SK-N-SH treated with all-trans-retinoic acid at 6 μM for 48 hours (cell line): ENCODE results near the gene C12orf50.

Source experiments
- ATAC-seq: fragments of 200-7000 bp; cut with Tn5 transposase; 3 replicates; pipeline ENCODE4 v1.9.1; 2020; ENCODE audit warnings: mild to moderate bottlenecking, moderate library complexity
- CSDC2 ChIP-seq: fragments of 250-450 bp; sonication (Bioruptor Pico); IDR thresholded peaks from 2 replicates; pipeline ENCODE4 v1.5.0; 2020; ENCODE audit warnings: mild to moderate bottlenecking, moderate library complexity
- ESRRG ChIP-seq: fragments of 250-450 bp; sonication (Bioruptor Pico); IDR thresholded peaks from 2 replicates; pipeline ENCODE4 v1.6.1; 2021; ENCODE audit warnings: mild to moderate bottlenecking
- ISL1 ChIP-seq: fragments of 250-450 bp; sonication (Bioruptor Pico); IDR thresholded peaks from 2 replicates; pipeline ENCODE4 v2.1.2; 2022; ENCODE audit warnings: mild to moderate bottlenecking, moderate library complexity
- OSR1 ChIP-seq: fragments of 250-450 bp; sonication (Bioruptor Pico); IDR thresholded peaks from 2 replicates; pipeline ENCODE4 v1.8.0; 2022; ENCODE audit warnings: moderate library complexity, mild to moderate bottlenecking, inconsistent platforms
- PPARA ChIP-seq: fragments of 250-450 bp; sonication (Bioruptor Pico); IDR thresholded peaks from 2 replicates; pipeline ENCODE4 v1.5.0; 2020; ENCODE audit warnings: mild to moderate bottlenecking, borderline replicate concordance
- RARB ChIP-seq: fragments of 250-450 bp; sonication (Bioruptor Pico); IDR thresholded peaks from 2 replicates; pipeline ENCODE4 v1.8.0; 2021; ENCODE audit warnings: mild to moderate bottlenecking, moderate library complexity
- SNAI2 ChIP-seq: fragments of 250-450 bp; sonication (Bioruptor Pico); IDR thresholded peaks from 2 replicates; pipeline ENCODE4 v1.5.0; 2020; ENCODE audit warnings: mild to moderate bottlenecking, moderate library complexity
- TCF4 ChIP-seq: fragments of 250-450 bp; sonication (Bioruptor Pico); IDR thresholded peaks from 2 replicates; pipeline ENCODE4 v1.8.0; 2021; ENCODE audit warnings: mild to moderate bottlenecking, moderate library complexity, borderline replicate concordance
- TOX ChIP-seq: fragments of 250-450 bp; sonication (Bioruptor Pico); IDR thresholded peaks from 2 replicates; pipeline ENCODE4 v1.8.0; 2021; ENCODE audit warnings: mild to moderate bottlenecking, moderate library complexity, borderline replicate concordance
- ZC3H10 ChIP-seq: fragments of 250-450 bp; sonication (Bioruptor Pico); IDR thresholded peaks from 2 replicates; pipeline ENCODE4 v1.5.1; 2021; ENCODE audit warnings: mild to moderate bottlenecking, moderate library complexity
- ZFP3 ChIP-seq: fragments of 250-450 bp; sonication (Bioruptor Pico); IDR thresholded peaks from 2 replicates; pipeline ENCODE4 v1.5.0; 2020; ENCODE audit warnings: mild to moderate bottlenecking, moderate library complexity
- ZFP30 ChIP-seq: fragments of 450-650 bp; formaldehyde crosslinking; IDR thresholded peaks from 2 replicates; pipeline ENCODE4 v1.5.0; 2022; ENCODE audit warnings: mild to moderate bottlenecking, moderate library complexity
- ZNF70 ChIP-seq: fragments of 450-650 bp; formaldehyde crosslinking; IDR thresholded peaks from 2 replicates; pipeline ENCODE4 v1.5.0; 2020; ENCODE audit warnings: mild to moderate bottlenecking, moderate library complexity
- ZNF8 ChIP-seq: fragments of 450-650 bp; formaldehyde crosslinking; IDR thresholded peaks from 2 replicates; pipeline ENCODE4 v1.5.0; 2020; ENCODE audit warnings: mild to moderate bottlenecking, moderate library complexity
- TF ChIP-seq, protein P1 (sequence below): fragments of 250-450 bp; sonication (Bioruptor Pico); IDR thresholded peaks from 2 replicates; pipeline ENCODE4 v1.5.1; 2020; ENCODE audit warnings: low read depth, mild to moderate bottlenecking, moderate library complexity
- TF ChIP-seq, protein P2 (sequence below): fragments of 250-450 bp; sonication (Bioruptor Pico); IDR thresholded peaks from 2 replicates; pipeline ENCODE4 v1.5.0; 2020; ENCODE audit warnings: mild to moderate bottlenecking, moderate library complexity
- TF ChIP-seq, protein P3 (sequence below): fragments of 250-450 bp; sonication (Bioruptor Pico); IDR thresholded peaks from 2 replicates; pipeline ENCODE4 v1.5.1; 2021; ENCODE audit warnings: mild to moderate bottlenecking, moderate library complexity
- TF ChIP-seq, protein P4 (sequence below): fragments of 250-450 bp; sonication (Bioruptor Pico); IDR thresholded peaks from 2 replicates; pipeline ENCODE4 v1.8.0; 2021; ENCODE audit warnings: low read depth, mild to moderate bottlenecking, moderate library complexity, borderline replicate concordance
- TF ChIP-seq, protein P5 (sequence below): fragments of 250-450 bp; sonication (Bioruptor Pico); IDR thresholded peaks from 2 replicates; pipeline ENCODE4 v1.8.0; 2020; ENCODE audit warnings: mild to moderate bottlenecking, moderate library complexity, borderline replicate concordance

Gene C12orf50

DNA sequence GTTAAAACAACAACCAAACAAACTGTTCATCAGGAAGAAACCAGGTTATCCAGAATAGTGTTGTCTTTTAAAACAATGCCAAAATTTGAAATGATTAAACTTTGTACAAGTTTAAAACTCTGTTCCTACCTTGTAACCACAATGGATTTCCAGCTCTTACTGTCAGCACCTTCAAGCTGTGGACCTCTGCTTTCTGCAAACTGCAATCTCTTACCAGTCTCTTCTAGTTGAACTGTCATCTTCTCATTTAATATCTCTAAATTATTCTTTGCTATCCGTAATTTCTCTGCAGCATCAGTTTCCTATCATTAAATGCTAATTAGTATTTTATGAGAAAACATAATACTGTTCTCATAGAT lies 29.5 kb upstream of the C12orf50 start:
- no peak for TF ChIP-seq PPARA (CRISPR knock-in tag)
- TF ChIP-seq, protein P1, sequence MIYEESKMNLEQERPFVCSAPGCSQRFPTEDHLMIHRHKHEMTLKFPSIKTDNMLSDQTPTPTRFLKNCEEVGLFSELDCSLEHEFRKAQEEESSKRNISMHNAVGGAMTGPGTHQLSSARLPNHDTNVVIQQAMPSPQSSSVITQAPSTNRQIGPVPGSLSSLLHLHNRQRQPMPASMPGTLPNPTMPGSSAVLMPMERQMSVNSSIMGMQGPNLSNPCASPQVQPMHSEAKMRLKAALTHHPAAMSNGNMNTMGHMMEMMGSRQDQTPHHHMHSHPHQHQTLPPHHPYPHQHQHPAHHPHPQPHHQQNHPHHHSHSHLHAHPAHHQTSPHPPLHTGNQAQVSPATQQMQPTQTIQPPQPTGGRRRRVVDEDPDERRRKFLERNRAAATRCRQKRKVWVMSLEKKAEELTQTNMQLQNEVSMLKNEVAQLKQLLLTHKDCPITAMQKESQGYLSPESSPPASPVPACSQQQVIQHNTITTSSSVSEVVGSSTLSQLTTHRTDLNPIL: no peak
- no peak for TF ChIP-seq RARB
- TF ChIP-seq ESRRG (CRISPR knock-in tag): no peak
- TF ChIP-seq, protein P2, sequence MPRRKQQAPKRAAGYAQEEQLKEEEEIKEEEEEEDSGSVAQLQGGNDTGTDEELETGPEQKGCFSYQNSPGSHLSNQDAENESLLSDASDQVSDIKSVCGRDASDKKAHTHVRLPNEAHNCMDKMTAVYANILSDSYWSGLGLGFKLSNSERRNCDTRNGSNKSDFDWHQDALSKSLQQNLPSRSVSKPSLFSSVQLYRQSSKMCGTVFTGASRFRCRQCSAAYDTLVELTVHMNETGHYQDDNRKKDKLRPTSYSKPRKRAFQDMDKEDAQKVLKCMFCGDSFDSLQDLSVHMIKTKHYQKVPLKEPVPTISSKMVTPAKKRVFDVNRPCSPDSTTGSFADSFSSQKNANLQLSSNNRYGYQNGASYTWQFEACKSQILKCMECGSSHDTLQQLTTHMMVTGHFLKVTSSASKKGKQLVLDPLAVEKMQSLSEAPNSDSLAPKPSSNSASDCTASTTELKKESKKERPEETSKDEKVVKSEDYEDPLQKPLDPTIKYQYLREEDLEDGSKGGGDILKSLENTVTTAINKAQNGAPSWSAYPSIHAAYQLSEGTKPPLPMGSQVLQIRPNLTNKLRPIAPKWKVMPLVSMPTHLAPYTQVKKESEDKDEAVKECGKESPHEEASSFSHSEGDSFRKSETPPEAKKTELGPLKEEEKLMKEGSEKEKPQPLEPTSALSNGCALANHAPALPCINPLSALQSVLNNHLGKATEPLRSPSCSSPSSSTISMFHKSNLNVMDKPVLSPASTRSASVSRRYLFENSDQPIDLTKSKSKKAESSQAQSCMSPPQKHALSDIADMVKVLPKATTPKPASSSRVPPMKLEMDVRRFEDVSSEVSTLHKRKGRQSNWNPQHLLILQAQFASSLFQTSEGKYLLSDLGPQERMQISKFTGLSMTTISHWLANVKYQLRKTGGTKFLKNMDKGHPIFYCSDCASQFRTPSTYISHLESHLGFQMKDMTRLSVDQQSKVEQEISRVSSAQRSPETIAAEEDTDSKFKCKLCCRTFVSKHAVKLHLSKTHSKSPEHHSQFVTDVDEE (CRISPR knock-in tag): no peak
- TF ChIP-seq TOX (CRISPR knock-in tag): no peak
- TF ChIP-seq ZC3H10 (CRISPR knock-in tag): no peak
- TF ChIP-seq OSR1 (CRISPR knock-in tag): no peak
- no peak for TF ChIP-seq TCF4 (CRISPR knock-in tag)
- TF ChIP-seq, protein P3, sequence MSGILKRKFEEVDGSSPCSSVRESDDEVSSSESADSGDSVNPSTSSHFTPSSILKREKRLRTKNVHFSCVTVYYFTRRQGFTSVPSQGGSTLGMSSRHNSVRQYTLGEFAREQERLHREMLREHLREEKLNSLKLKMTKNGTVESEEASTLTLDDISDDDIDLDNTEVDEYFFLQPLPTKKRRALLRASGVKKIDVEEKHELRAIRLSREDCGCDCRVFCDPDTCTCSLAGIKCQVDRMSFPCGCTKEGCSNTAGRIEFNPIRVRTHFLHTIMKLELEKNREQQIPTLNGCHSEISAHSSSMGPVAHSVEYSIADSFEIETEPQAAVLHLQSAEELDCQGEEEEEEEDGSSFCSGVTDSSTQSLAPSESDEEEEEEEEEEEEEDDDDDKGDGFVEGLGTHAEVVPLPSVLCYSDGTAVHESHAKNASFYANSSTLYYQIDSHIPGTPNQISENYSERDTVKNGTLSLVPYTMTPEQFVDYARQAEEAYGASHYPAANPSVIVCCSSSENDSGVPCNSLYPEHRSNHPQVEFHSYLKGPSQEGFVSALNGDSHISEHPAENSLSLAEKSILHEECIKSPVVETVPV (CRISPR knock-in tag): no peak
- no peak for TF ChIP-seq ISL1 (CRISPR knock-in tag)
- TF ChIP-seq CSDC2: no peak
- TF ChIP-seq, protein P4, sequence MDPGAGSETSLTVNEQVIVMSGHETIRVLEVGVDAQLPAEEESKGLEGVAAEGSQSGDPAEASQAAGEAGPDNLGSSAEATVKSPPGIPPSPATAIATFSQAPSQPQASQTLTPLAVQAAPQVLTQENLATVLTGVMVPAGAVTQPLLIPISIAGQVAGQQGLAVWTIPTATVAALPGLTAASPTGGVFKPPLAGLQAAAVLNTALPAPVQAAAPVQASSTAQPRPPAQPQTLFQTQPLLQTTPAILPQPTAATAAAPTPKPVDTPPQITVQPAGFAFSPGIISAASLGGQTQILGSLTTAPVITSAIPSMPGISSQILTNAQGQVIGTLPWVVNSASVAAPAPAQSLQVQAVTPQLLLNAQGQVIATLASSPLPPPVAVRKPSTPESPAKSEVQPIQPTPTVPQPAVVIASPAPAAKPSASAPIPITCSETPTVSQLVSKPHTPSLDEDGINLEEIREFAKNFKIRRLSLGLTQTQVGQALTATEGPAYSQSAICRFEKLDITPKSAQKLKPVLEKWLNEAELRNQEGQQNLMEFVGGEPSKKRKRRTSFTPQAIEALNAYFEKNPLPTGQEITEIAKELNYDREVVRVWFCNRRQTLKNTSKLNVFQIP: no peak
- TF ChIP-seq, protein P5, sequence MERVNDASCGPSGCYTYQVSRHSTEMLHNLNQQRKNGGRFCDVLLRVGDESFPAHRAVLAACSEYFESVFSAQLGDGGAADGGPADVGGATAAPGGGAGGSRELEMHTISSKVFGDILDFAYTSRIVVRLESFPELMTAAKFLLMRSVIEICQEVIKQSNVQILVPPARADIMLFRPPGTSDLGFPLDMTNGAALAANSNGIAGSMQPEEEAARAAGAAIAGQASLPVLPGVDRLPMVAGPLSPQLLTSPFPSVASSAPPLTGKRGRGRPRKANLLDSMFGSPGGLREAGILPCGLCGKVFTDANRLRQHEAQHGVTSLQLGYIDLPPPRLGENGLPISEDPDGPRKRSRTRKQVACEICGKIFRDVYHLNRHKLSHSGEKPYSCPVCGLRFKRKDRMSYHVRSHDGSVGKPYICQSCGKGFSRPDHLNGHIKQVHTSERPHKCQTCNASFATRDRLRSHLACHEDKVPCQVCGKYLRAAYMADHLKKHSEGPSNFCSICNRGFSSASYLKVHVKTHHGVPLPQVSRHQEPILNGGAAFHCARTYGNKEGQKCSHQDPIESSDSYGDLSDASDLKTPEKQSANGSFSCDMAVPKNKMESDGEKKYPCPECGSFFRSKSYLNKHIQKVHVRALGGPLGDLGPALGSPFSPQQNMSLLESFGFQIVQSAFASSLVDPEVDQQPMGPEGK (CRISPR knock-in tag): no peak
- no peak for TF ChIP-seq ZFP3
- no peak for TF ChIP-seq ZNF70
- TF ChIP-seq, all 23 proteins: peak for 0
- ATAC-seq: no peak

DNA sequence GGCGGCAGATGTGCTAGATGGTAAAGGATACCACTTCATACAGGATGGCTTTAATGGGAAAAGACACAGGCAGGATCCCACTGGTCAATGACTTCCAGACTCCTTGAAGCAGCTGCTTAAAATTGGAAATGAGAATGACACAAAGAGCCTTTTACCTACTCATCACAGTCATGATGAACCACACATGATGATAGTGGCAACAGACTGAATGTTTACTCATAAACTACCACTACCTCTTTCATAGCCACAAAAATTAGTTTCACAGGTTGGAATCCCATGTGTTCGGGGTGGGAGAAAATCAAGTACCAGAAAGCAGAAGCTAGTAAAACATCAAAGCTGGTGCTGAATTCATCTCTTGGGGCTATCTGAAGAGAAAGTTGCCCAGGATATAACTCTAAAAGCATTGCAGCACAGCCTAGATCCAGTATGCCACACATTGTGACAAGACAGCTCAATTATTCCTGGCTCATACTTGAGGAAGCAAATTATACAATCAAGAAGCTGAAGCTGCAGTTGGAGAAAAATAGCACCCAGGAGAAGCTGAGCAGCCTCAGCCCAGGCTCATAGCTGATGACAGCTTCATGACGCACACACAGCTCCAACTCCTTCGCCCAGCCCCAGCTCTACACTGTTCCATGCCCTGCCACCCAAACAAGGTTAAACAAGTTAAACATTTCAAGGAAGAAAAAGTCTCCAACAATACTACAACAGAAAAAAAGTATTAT lies 29.0 kb upstream of the C12orf50 start:
- no peak for ATAC-seq
- TF ChIP-seq CSDC2 (no peak), ZNF70 (no peak), ZFP30 (no peak), SNAI2 (CRISPR knock-in tag) (no peak), PPARA (CRISPR knock-in tag) (no peak), ZNF8 (CRISPR knock-in tag) (no peak)
- TF ChIP-seq, protein P5 (CRISPR knock-in tag): no peak
- TF ChIP-seq, protein P4: no peak
